Activated naive CD4-positive, alpha-beta T cell (primary cell): Measurements from ENCODE around the gene GTF2A2.
"Not testable (repeated sequence)": the region's sequence is repeated elsewhere in the genome, so short reads cannot be mapped to it uniquely, and the experiment has no call there.

ENCODE experiments used
- DNase-seq, 4 experiments: peaks; one replicate each; lab custom pipeline; 2025; lab: John Stamatoyannopoulos, UW

GTF2A2 gene

DNA sequence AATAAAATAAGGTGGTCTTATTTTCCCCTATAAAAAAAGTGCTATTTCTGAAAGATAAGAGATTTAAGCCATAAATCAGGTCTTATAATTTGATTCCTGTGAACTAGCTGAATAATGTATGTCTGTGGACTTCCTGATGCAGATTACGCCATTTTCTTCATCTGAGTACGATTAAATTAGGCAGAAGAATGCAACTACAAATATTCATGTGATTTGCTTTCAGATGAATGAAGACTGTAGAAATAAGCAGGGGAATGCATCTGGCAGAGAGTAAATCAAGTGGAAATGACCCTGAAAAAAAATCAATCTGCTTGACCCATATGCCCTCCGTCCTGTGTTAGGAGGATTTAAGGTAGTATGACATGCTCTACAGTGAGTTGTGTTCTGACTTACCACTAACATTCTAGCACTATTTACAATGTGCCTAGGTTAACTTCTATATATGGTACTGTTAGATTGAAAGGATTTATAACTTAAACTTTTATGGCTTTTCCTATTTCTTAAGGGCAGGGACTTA is 17.1 kb upstream of the GTF2A2 start:
- no peak for DNase-seq

DNA sequence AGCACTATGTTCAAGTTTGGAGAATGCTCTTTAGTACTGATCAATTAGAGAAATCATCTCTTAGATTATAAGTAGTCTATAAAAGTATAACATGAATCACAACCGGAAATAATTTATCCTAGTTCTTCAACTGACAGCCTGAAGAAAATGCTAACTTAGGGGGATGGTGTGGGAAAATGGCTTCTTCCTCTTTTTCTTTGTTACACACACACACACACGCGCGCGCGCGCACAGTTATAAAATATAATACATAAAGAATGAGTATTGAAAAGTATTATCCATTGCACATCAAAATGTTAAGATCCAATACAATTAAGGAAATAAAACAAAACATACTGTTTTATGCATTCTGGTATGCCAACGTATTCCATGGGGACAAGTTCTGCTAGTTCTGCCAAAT is 11.2 kb upstream of the GTF2A2 start:
- DNase-seq, result no peak

DNA sequence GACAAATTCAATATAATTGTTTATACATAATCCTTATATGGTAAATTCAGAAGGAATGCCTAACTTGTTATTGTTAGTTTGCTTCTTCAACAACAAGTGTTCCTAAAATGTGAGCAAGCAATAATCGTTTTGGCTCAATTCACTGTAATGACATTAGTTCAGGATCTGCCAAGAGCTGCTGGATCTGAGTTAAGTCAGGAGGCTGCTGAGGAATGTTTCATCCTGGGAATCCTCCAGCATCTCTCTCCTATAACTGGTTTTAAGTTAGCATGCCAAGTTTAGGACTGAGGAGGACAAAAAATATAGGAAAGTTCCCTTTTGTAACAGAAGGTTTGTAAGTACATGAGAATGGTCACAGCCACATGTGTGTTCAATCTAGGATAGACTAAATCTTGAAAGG is 4.9 kb upstream of the GTF2A2 start:
- no peak for DNase-seq

DNA sequence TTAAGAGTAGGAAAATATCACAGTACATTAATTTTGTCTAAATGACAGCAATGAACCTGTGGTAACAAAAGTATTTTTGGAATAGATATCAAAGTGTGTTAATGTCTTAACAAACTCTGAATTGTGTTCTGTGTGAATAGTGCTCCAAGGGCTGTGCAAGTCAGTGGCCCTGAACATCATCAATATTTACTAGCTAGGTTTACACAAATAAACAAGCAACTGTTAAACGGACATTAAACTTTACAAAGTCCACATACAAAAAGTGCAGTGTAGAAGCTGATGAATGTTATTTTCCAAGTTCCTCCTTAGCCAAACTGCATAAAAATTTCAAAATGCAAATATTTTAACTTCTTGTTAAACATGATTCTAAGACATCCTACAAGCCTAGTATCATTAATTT is 2.1 kb upstream of the GTF2A2 start:
- DNase-seq, result no peak

DNA sequence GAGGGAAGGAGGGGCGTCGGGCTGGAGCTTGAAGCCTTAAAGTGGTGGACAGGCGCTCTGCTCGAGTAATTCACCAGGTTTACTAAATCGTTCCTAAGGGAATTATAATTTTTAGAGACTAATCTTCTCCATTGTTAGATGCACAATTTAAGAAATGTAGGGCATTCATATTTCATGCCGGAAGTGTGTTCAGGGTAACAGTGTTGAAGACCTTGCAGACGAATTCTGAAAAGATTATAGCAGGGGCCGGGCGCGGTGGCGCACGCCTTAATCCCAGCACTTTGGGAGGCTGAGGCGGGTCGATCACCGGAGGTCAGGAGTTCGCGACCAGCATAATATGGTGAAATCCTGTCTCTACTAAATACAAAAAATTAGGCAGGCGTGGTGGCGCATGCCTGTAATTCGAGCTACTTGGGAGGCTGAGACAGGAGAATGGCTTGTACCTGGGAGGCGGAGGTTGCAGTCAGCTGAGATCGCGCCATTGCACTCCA is 365 bp upstream of the GTF2A2 start:
- no peak for DNase-seq

DNA sequence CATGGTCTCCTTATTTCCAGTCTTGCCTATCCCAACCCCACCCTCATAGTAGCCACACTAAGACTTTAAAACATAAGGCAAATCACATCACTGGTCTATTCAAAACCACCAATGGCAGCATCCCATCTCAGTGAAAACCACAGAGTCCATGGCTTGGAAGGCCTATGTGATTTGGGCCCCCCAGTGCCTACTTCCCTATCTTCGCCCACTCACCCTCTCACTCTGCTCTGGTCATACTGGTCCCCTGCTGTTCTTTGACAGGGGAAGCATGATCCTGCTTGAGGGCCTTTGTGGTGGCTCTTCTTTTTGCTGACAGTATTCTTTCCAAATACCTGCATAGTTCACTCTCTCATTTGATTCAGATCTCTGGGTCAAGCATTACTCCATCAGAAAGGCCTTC is 3.3 kb downstream of the GTF2A2 start:
- no peak for DNase-seq

DNA sequence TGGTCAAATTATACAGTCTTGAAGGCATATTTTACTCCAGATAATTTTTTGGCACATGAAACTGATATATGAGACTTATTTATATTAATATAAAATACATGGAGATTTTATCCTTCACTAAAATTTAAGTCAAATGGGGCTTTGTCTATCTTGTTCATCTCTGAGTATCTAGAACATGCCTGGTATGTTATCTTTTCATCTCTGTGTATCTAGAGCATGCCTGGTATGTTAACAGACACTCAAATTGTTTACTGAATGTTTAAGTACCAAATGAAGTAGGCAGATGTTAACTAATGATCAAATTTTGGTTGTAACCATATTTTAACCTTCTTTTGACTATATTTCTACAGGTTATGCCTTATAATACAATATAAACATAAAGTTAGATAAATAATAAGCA is 7.7 kb downstream of the GTF2A2 start:
- no peak for DNase-seq

DNA sequence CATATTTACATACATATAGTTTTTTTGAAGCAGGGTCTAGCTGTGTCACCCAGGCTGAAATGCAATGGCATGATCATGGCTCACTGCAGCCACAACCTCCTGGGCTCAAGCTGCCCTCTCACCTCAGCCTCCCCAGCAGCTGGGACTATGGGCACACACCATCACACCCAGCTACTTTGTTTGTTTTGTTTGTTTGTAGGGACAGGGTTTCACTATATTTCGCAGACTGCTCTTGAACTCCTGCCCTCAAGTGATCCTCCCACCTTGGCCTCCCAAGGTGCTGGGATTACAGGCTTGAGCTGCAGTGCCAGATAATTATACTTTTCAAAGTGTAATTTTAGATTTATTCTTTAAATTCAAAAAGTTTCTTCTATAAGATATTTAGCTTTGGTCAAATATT is 10.2 kb downstream of the GTF2A2 start:
- no peak for DNase-seq

DNA sequence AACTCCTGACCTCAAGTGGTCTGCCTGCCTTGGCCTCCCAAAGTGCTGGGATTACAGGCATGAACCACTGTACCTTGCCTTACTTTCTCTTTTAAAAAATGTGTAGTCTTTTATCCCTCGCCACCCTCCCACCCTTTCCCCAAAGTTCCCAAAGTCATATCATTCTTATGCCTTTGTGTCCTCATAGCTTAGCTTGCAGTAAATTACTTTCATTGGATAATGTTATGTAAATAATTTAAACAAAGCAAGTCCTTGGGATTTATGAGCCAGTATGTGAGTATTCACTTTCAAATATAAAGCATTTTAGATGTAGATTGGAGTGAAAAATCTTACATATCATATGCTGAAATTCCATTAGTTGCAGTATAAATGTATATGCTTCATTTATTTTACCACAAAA is 11.0 kb downstream of the GTF2A2 start:
- DNase-seq, result no peak

DNA sequence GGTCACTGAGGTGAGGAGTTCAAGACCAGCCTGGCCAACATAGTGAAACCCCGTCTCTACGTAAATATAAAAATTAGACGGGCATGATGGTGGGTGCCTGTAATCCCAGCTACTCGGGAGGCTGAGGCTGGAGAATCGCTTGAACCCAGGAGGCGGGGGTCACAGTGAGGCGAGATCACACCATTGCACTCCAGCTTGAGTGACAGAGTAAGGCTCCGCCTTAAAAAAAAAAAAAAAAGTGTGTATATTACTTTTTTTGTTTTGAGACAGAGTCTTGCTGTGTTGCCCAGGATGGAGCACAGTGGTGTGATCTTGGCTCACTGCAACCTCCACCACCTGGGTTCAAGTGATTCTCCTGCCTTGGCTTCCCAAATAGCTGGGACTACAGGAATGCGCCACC is 11.5 kb downstream of the GTF2A2 start:
- DNase-seq, result not testable (repeated sequence)

DNA sequence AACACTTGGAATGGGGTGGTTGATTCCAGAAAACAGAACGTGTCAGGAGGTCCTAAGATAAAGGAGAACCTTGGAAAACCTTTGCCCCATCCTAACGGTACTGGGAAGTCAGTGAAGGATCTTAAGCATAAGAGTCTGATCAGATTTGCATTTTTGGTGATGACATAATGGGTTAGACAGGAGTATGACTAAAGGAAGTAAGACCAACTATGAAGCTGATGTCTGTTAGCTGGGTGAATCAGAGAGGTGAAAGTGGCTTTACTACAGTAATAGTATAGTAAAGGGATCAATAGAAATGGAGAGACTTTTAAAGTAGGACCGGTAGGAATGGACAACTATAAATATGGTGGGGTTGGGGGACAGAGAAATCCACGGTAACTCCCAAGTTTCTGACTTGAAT is 12.6 kb downstream of the GTF2A2 start:
- no peak for DNase-seq

DNA sequence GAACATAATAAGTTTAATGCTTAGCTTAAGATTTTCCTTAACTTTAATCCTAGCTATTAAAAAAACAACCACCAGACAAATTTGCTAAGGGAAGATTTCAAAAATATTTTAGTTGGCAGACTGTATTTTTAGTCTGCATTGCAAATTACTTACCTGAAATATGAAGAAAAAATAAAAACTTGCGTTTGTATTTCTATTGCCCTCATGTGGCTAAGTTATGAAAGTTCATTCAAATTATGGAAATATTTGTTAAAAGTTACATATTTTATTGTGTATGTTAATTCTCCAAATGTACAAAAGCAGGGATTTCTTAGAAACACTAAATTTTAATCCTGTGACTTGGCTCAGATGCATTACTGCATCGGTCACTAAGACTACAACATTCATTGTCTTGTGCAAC is 15.0 kb downstream of the GTF2A2 start:
- no peak for DNase-seq

DNA sequence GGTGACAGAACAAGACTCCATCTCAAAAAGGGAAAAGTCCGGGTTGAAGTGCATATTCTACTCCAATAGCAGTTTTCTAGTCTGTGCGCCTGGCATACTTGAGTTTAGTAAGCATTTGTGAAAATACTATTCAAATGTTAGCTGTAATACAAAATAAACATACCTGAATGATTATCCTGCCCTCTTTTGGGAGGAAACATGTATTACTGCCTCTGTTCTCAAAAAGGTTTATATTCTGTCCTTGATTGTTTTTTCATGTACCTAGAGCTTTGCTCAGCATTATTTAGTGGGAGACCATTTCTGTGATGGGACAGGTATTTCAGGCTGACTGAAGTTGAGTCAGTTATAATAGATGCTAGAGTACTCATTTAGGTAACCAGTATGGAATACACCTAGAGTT is 19.8 kb downstream of the GTF2A2 start:
- not testable (repeated sequence) for DNase-seq

DNA sequence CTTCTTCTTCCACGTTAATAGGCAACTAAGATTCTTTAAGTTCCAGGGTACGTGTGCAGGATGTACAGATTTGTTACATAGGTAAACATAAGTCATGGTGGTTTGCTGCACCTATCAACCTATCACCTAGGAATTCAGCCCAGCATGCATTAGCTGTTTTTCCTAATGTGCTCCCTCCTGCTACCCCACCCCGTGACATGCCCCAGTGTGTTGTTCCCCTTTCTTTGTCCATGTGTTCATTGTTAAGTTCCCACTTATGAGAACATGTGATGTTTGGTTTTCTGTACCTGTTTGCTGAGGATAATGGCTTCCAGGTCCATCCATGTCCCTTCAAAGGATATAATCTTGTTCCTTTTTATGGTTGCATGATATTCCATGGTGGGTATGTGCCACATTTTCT is 21.1 kb downstream of the GTF2A2 start:
- DNase-seq, result no peak

DNA sequence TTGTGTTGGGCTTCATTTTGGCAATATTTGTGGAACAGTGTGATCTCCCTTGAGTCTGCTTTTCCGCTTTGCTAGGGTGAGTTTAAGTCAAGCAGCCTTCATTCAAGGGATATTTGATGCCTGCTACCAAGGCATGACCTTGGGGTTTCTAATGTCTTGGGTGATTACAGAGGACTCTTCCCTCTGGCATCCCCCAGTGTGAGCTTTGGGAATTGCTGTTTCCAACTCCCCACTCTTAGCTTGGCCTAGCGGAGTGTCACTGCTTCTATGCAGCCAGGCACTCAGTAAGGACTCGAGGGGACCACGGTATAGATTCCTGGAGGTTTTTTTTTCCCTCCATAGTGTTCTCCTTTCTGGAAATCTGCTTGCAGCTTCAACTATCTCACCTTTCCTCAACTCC is 24.6 kb downstream of the GTF2A2 start:
- DNase-seq, result no peak

DNA sequence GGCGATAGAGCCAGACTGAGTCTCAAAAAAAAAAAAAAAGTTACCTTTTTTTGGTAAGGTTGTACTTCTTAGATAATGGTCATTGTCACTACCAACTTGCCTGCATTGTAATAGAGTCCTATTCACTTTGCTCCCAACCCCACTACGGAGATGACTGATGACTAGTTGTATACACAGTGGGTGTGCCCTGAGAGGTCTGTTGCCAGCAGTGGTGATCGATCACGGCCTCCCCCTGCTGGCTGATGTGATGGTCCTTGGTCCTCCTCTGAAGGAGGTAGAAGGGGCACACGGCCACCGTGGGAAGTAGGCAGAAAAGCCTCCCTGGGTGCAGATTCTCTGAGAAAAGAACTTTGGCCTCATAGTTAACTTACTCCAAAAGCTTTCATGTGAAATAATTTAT is 35.0 kb downstream of the GTF2A2 start:
- peak in 1 of 4 experiments; percentile 5 for DNase-seq

DNA sequence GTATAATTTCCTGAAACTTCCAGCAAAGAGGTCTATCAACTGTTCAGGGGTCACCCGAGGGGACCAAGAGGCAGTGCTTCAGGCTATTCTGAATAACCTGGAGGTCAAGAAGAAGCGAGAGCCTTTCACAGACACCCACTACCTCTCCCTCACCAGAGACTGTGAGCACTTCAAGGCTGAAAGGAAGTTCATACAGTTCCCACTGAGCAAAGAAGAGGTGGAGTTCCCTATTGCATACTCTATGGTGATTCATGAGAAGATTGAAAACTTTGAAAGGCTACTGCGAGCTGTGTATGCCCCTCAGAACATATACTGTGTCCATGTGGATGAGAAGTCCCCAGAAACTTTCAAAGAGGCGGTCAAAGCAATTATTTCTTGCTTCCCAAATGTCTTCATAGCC is 38.9 kb downstream of the GTF2A2 start:
- DNase-seq, result no peak

DNA sequence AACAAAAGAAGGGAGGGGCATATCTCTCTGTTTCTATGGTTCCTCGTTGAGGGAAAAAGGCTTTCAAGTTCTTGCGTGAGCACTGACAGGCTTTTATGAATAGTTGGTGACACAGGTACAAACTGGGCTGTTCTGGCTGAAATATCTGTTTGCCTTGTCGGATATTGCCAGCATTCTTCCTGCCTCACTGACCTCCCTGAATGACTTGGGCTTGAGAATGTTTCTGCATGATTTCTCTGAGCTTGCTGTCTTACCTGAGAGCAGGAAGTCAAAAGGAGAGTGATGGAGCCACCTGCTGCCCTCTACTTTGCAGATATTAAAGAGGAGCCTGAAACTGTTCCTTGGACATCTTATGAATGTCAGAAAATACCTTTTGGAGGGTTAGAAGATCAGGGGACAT is 40.9 kb downstream of the GTF2A2 start:
- DNase-seq, result no peak

DNA sequence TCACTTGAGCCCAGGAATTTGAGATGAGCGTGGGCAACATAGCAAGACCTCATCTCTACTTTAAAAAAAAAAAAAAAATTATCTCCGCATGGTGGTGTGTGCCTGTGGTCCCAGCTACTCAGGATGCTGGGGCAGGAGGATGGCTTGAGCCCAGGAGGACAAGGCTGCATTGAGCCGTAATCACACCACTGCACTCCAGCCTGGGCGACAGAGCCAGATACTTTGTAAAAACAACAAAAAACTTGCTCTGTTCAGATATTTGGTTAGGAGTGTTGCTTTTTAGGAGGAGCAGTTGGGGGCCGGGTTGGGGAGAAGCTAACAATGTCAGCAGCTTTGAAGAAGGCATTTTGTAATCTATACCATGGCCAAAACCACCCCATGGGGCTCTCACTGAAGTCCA is 41.7 kb downstream of the GTF2A2 start:
- DNase-seq, result no peak

DNA sequence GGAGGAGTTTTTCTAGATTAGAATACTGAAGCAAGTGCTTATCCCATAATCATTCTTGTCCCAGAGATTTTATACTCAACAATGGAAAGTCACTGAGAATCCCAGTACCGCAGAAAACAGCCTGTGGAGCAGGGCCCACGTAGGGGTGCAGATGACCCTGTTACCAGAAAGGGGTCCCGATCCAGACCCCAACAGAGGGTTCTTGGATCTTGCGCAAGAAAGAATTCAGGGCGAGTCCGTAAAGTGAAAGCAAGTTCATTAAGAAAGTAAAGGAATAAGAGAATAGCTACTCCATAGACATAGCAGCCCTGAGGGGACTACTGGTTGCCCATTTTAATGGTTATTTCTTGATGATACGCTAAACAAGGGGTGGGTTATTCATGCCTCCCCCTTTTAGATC is 43.2 kb downstream of the GTF2A2 start:
- DNase-seq, result no peak

DNA sequence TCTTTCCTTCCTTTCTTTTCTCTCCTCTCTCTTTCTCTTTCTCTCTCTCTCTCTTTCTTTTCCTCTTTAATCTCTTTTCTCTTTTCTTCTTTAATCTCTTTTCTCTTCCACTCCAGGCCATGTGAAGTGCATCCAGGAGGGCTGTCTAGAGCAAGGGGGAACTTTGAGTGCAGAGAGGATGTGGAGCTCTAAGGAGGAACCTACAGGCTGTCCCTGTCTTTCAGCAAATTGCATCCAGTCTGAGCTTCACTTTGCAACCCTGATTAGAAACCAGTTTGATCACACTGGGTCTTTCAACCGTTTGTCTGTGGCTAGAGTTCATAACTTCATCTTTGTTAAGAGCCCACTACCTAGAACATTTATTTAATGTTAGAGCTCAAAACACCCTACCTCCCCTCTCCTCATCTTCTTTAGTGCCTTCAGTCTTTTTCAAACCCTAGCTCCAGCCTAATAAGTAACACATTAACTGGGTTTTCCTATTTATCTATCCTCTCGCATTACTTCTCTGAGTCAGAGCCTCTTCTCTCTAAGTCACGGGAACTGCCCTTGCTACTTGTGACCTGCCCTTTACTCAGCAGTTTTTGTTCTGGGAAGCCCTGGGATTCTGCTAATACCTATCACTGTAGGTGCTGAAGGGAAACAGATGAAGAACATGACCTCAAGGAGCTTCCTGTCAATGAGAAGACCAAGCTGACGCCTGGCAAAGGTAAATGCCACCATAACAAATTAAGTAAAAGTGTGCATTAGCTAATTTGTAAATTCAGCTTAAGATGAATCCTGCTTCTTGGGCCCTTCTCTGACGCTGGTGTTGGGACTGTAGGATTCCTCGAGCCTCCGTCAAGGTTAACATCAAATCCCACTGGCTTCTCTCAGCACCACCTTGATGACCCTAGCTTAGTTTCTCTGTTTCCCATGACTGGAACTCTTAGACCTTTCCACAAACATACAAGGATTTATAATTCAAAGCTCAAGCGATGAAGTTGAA is 45.7 kb downstream of the GTF2A2 start, which contains the start of gene GCNT3:
Gene GCNT3, plus strand, starts transcription at position 508 of the 985 bp plus-strand sequence. CDS start 6,456 bp downstream, outside the sequence.
- DNase-seq, result no peak

DNA sequence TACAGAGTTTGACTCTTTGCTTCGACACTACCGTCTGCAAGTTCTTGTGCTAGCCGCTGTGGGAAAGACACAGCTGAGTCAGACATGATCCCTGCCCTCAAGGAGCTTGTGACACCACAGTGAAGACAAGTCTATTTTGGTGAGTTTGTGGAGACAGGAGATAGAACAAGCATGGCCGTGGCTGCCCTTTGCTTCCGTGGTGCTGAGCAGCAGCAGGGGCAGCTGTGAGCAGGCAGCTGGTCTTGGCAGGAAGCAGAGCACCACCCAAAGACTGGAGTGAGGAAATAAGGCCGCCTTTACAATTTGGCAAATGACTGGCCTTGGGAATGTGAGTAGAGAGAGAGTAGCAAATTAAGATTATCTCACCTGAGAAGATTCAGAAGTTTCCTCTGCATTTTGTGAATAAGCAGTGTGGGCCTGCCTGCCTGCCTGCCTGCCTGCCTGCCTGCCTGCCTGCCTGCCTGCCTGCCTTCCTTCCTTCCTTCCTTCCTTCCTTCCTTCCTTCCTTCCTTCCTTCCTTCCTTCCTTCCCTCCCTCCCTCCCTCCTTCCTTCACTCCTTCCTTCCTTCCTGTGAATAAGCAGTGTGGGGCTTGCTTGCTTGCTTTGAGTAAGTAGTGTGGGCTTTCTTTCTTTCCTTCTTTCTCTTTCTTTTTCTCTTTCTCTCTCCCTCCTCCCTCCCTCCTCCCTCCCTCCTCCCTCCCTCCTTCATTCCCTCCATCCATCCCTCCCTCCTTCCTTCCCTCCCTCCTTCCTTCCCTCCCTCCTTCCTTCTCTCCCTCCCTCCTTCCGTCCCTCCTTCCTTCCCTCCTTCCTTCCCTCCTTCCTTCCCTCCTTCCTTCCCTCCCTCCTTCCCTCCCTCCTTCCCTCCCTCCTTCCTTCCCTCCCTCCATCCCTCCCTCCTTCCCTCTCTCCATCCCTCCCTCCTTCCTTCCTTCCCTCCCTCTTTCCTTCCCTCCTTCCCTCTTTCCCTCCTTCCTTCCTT is 47.3 kb downstream of the GTF2A2 start:
- no peak for DNase-seq
